ENCODE results near the gene BRD2.

BRD2 gene

DNA sequence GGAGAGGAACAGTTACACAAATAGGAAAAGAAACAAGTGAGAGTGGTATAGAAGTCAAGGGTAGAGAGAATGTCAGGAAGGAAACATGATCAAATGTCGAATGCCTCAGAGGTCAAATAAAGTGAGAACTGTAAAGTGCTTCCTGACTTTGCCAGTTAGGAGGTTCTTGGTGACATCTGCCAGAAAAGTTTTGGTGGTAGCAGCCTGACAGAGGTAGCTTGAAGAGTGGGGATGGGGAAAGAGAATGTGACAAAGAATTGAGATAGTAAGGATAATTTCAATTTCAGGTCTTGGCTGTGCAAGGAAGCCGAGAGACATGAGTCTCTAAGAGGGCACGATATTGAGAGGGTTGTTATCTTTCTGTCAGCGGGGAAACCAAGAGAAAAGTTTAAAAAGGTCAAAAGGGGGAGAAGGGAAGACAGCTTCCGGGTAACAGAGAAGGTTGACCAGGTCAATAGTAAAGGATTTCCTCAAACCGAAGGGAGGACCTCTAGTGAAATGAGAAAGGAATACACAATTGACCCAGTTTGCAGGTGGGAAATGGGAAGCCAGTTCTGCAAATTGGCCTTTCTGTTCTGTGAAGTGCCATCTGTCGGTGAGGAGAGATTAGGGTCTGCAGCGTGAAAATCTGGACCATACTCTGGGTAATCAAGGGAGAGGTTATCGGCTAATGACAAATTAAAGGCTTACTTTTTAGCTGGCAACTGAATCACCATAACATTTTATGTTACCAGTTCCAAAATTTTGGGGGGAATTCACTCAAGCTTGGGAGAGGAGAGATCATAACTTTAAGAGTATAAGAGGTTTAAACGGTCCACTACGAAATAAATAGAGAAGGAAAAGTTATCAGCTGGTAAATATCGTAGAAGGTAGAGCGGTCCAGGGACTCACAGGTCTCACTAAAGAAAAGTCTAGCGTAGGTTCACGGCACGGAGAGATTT lies 973 bp upstream of the BRD2 start:
- WGBS, 2 experiments (ENCODE audit: insufficient coverage in 2 of 2) = 10% methylated on average over 14 of the region's 16 CpGs
- Histone ChIP-seq H3K4me1 (ENCODE audit: control insufficient read depth, insufficient read depth, low read length, poor library complexity, severe bottlenecking) (peaks cover 6% of the 10 kb centered on the region), H3K36me3 (ENCODE audit: control insufficient read depth, insufficient read depth, low read length) (peaks cover 4% of the 10 kb centered on the region), H3K9me3 (ENCODE audit: control insufficient read depth, low read length) (no peaks in the 10 kb centered on the region), H3K4me3 (ENCODE audit: extremely low read depth, insufficient read depth, low read length, poor library complexity, severe bottlenecking) (peak overlapping the region; percentile 96), H3K27ac (ENCODE audit: low read depth, low read length, severe bottlenecking) (peak overlapping the region; percentile 100)

DNA sequence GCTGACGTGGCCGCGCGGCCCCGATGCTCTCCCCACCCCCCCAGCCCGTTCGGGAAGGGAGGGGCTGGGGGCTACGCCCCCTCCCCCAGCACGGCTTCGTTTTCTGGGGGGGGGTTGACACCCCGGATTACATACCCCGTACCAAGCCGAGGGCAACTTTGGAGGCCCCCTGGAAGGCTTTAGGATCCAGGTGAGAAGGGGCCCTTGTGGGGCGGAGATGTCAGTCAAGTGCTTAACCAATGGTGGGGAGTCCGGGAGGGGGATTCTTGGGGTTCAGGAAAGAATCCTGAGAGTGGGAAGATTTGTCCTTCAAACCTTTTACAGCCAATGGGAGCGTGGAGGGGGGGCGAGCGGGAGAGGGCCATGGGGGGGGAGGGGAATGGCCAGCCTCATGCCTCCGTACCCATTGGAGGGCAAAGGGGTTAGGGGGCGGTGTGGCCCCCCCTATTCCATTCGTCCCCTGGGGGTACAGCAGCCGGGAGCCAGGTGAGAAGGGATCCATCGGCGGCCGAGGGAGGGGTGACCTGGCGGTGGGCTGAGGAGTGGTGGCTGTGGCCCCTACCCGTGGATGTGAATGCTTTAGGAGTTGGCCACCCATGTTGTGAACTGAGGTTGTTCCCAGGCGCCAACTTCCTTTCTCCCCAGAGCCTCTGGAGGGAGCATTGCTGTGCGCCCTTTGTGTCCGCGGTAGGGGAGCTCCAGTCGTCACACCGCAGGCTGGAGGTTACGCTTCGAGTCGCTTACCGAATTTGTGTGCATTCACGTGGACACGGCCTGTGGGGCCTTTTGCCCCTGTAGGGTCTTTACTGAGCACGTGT lies 682 bp downstream of the BRD2 start:
- 0% methylated on average over 19 to 24 of the region's 40 CpGs for WGBS, 2 experiments (ENCODE audit: insufficient coverage in 2 of 2)
- Histone ChIP-seq H3K4me1 (ENCODE audit: control insufficient read depth, insufficient read depth, low read length, poor library complexity, severe bottlenecking) (peaks cover 6% of the 10 kb centered on the region), H3K36me3 (ENCODE audit: control insufficient read depth, insufficient read depth, low read length) (peaks cover 21% of the 10 kb centered on the region)

DNA sequence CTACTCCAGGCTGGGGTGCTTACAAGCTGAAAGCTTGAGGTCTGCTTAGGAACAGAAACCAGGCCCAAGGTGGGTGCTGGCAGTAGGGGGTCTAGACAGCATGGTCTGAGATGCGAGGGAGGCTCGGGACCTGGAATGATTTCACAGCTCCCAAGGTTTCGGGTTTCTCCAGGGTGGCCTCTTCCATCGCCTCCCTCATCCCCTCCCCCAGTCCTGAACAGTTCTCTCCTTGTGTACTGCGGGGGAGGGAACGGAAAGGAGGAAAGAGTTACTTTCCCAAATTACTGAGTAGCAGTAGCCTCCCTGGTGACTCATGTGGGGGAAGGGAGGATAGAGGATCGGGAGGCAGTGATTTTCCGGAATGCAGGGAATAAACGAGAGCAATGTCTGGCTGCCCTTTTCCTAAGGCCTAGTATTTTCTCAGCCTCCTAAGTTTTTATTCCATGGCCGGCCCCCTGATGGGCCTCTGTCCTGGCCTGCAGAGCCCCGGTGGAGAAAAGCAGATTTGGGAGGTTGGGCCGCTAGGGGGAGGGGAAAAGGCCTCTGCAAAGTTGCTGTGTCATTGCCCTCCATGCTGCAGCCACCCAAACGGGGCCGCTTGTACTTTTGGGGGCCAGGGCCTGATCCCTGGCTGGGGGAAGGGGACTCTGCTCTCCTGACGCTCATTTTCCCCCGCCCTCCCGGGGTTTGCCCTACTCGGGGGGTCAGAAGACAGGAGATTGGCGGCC lies 1.5 kb downstream of the BRD2 start:
- Histone ChIP-seq H3K36me3 (ENCODE audit: control insufficient read depth, insufficient read depth, low read length) (peaks cover 28% of the 10 kb centered on the region), H3K27ac (ENCODE audit: low read depth, low read length, severe bottlenecking) (peak overlapping the region; percentile 100), H3K4me3 (ENCODE audit: extremely low read depth, insufficient read depth, low read length, poor library complexity, severe bottlenecking) (peak overlapping the region; percentile 96), H3K9me3 (ENCODE audit: control insufficient read depth, low read length) (no peaks in the 10 kb centered on the region), H3K4me1 (ENCODE audit: control insufficient read depth, insufficient read depth, low read length, poor library complexity, severe bottlenecking) (peaks cover 6% of the 10 kb centered on the region)
- WGBS, 2 experiments (ENCODE audit: insufficient coverage in 2 of 2) = 0% methylated on average over 3 to 7 of the region's 19 CpGs

More for the DNA sequence above, 682 bp downstream of the BRD2 start:
- Histone ChIP-seq H3K4me3 (ENCODE audit: extremely low read depth, insufficient read depth, low read length, poor library complexity, severe bottlenecking) (peak overlapping the region; percentile 96), H3K9me3 (ENCODE audit: control insufficient read depth, low read length) (no peaks in the 10 kb centered on the region), H3K27ac (ENCODE audit: low read depth, low read length, severe bottlenecking) (peak overlapping the region; percentile 100)

DNA sequence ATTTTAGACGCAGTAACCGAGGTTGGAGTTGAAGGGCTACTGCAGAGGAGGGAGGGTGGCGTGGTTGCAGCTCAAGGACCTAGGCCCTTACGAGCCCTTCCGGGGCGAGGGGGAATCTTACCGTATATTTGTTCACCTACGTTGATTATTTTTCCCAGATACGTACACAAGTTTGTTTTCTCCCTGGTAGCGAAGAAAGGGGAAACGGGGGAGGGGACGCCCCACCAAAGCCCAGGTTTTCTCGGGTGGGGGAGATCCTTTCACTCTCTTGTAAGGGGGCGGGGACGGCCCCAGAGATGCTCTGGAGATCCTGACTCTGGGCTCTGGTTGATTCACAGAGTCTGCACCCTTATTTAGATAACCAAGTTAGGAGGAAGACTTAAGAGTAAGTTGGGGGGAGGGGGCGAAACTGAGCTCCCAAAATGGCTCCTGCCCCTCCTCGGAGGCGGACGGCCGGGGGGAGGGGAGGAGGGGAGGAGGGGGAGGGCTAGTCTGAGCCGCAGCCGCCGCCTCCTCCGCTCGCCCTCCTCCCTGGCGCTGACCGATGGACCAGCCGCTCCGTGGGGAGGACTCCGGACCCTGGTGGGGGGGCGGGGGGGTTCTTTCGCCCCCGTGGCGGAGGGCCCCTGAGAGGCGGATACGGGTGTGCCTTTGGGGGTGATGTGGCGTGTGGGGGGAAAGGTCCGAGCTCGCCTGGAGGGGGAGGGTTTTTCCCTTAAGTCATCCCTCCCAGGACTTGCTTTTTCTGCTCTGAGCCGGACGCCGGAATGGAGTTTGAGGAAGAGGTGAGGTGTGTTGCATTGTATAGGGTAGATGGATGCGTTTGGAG lies 2.2 kb downstream of the BRD2 start:
- peaks cover 9% of the 10 kb centered on the region for H3K4me1 ChIP-seq (ENCODE audit: control insufficient read depth, insufficient read depth, low read length, poor library complexity, severe bottlenecking)
- peak overlapping the region; percentile 100 for H3K27ac ChIP-seq (ENCODE audit: low read depth, low read length, severe bottlenecking)
- H3K36me3 ChIP-seq (ENCODE audit: control insufficient read depth, insufficient read depth, low read length) = peaks cover 36% of the 10 kb centered on the region
- H3K4me3 ChIP-seq (ENCODE audit: extremely low read depth, insufficient read depth, low read length, poor library complexity, severe bottlenecking) = peak overlapping the region; percentile 96
- H3K9me3 ChIP-seq (ENCODE audit: control insufficient read depth, low read length) = no peaks in the 10 kb centered on the region
- 1% methylated on average over 13 to 17 of the region's 43 CpGs for WGBS, 2 experiments (ENCODE audit: insufficient coverage in 2 of 2)

DNA sequence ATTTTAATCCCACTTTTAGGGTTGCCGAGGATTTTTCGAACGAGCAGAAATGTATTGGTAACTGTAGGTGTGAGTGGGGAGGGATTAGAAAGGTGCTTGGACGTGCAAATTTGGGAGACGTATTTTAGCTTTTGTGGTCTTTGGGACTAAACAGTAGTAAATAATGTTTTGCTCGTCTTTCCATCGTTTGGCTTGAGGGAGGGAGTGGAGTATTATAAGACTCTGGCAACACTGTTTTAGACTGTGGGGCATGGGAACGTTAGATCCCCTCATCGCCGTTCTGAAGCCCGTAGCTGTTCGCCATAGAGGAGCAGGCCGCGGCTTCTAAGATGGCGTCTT lies 2.8 kb downstream of the BRD2 start:
- WGBS, 2 experiments (ENCODE audit: insufficient coverage in 2 of 2) = 0 to 1% methylated on average over 11 to 15 of the region's 15 CpGs
- H3K4me1 ChIP-seq (ENCODE audit: control insufficient read depth, insufficient read depth, low read length, poor library complexity, severe bottlenecking) = peaks cover 14% of the 10 kb centered on the region

DNA sequence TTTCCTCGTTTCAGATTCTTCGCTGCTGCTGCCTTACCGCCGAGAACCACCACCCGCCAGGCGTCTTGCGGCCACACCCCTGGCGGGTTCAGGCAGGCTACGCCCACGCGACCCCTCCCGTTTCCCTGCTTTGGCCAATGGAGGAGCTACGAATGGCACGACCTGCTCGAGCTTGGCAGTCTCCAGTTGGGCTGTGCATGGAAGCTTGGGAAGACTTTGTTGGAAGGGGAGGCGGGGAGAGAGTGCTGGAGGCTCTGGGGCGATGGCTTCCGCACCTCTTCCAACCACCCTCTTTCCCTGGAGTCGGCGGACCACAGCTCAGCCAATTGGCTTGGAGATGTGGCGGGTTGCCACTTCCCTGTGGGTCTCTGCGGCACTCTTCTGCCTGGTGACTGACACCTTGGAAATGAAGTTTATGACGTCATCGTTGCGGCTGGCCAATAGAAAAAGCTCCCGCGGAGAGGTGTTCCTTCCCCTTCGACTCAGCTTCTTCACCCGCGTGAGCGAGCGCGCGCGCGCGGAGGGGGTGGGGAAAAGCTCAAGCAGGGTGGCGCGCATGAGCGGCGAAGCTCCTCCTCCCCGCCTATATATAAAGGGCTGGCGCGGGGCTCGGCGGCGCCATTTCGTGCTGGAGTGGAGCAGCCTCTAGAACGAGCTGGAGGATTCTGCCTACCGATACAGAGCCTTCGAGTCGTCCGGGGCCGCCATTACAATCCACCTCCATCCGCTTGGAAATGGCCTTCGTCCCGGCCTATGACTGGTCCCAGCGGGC lies 3.4 kb downstream of the BRD2 start:
- Histone ChIP-seq H3K36me3 (ENCODE audit: control insufficient read depth, insufficient read depth, low read length) (peaks cover 48% of the 10 kb centered on the region), H3K4me3 (ENCODE audit: extremely low read depth, insufficient read depth, low read length, poor library complexity, severe bottlenecking) (peak overlapping the region; percentile 96), H3K9me3 (ENCODE audit: control insufficient read depth, low read length) (no peaks in the 10 kb centered on the region), H3K4me1 (ENCODE audit: control insufficient read depth, insufficient read depth, low read length, poor library complexity, severe bottlenecking) (peaks cover 16% of the 10 kb centered on the region), H3K27ac (ENCODE audit: low read depth, low read length, severe bottlenecking) (peak overlapping the region; percentile 100)
- 0 to 1% methylated on average over 28 to 31 of the region's 58 CpGs for WGBS, 2 experiments (ENCODE audit: insufficient coverage in 2 of 2)

More for the DNA sequence above, 2.8 kb downstream of the BRD2 start:
- peak overlapping the region; percentile 96 for H3K4me3 ChIP-seq (ENCODE audit: extremely low read depth, insufficient read depth, low read length, poor library complexity, severe bottlenecking)
- H3K36me3 ChIP-seq (ENCODE audit: control insufficient read depth, insufficient read depth, low read length) = peaks cover 42% of the 10 kb centered on the region
- peak overlapping the region; percentile 100 for H3K27ac ChIP-seq (ENCODE audit: low read depth, low read length, severe bottlenecking)
- H3K9me3 ChIP-seq (ENCODE audit: control insufficient read depth, low read length) = no peaks in the 10 kb centered on the region

DNA sequence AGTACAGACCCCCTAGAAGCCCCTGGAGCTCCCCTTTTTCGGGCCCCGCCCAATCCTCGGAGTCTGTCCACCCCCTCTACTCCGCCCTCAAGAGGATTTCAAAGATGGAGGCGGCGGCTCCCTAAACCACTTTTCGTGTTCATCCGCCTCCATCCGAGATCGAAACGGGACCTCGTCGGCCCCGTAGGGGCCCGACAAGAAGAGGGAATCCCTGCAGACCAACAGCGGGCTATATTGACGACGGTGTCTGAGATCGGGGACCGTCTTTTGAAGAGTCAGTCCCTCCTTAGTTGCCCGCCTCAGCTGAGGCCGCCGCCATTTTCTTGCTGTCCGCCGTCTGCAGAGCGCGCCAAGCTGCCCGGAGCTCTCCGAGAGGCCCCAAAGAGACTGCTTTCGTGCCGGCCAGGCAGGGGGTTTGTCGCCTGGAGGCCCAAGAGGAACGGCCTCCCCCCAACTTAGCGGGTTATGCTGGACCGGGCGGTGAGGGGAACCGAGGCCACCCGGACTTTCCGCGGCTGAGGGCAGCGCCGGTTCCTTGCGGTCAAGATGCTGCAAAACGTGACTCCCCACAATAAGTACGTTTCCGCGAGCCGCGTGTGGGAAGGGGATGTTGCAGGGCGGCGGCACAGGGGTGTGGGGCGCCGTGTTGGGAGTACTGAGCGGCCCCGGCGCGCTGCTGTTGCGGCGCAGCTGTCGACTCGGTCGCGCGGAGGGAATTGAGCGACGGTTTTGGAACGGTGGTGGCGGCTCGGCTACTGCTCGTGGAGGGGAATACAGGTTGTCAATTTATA lies 4.2 kb downstream of the BRD2 start:
- WGBS, 2 experiments (ENCODE audit: insufficient coverage in 2 of 2) = 0% methylated on average over 56 to 61 of the region's 70 CpGs
- Histone ChIP-seq H3K36me3 (ENCODE audit: control insufficient read depth, insufficient read depth, low read length) (peaks cover 55% of the 10 kb centered on the region), H3K27ac (ENCODE audit: low read depth, low read length, severe bottlenecking) (peak overlapping the region; percentile 80), H3K4me3 (ENCODE audit: extremely low read depth, insufficient read depth, low read length, poor library complexity, severe bottlenecking) (peak overlapping the region; percentile 96), H3K4me1 (ENCODE audit: control insufficient read depth, insufficient read depth, low read length, poor library complexity, severe bottlenecking) (peaks cover 14% of the 10 kb centered on the region), H3K9me3 (ENCODE audit: control insufficient read depth, low read length) (no peaks in the 10 kb centered on the region)

DNA sequence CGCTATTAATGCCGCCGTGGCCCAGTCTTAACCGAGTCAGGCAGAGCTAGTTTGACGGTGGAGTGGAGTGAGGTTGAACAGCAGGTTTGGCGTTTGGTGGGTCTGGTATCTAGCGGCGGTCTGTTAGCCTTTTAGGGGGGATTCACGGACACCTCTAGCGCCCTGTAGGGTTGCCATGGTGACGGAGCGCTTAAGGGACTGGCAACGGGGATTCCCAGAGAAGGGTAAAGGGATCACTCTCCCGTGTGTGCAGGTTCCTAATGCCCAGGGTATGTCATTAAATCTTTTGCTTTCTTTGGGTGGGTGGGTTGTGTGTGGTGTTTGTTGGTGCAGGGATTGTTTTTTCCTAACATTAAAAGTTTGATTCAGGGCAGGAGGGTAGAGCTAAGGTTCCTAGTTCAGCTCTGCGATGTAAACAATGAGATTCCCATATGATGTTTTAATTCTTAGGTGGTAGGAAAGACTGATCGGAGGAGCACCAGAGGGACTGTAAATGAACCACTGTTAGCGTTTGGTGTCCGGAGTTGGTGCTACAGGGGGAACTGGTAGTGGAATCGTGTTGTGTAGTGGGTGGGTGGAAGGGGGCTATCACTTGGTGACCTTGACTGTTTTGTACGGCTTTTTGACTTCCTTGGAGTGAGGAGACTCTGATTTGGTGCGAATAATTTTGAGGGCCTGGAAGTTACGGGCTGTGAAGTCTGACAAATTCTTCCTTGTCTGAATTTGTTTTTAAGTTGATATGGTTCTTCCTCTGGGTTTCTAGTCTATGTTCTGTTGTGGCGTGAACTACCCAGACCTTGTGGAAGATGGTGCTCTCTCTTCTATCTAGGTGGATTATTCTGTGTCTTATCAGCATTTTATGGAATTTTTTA lies 5.0 kb downstream of the BRD2 start:
- peak overlapping the region; percentile 80 for H3K27ac ChIP-seq (ENCODE audit: low read depth, low read length, severe bottlenecking)
- peaks cover 14% of the 10 kb centered on the region for H3K4me1 ChIP-seq (ENCODE audit: control insufficient read depth, insufficient read depth, low read length, poor library complexity, severe bottlenecking)
- H3K36me3 ChIP-seq (ENCODE audit: control insufficient read depth, insufficient read depth, low read length) = peaks cover 64% of the 10 kb centered on the region
- 0% methylated on average over 15 to 19 of the region's 23 CpGs for WGBS, 2 experiments (ENCODE audit: insufficient coverage in 2 of 2)
- peak overlapping the region; percentile 96 for H3K4me3 ChIP-seq (ENCODE audit: extremely low read depth, insufficient read depth, low read length, poor library complexity, severe bottlenecking)
- H3K9me3 ChIP-seq (ENCODE audit: control insufficient read depth, low read length) = no peaks in the 10 kb centered on the region

All from mesodermal cell (in vitro differentiated cells).